ENCODE results near the gene MCC. TPM values are rescaled to one million over a fixed set of nuclear protein-coding genes. Genes with fewer than 3 reads are reported as not detected.

Gene MCC
- total RNA-seq, 4 donors from 2014 or later, result 1.2 to 133 (median 8.5) TPM

GRCh38 chr5:113031104-113031503 lies 457.1 kb downstream of the MCC start:
- no peak for DNase-seq
- Histone ChIP-seq H3K9me3 (no peaks in the 10 kb centered on the region), H3K4me1 (no peaks in the 10 kb centered on the region), H3K27me3 (no peaks in the 10 kb centered on the region), H3K36me3 (peaks cover 0 to 25% (median 0%) of the 10 kb centered on the region in 3 donors), H3K4me3 (no peak overlapping the region), H3K27ac (no peak overlapping the region)
- TF ChIP-seq POLR2A (IDR thresholded peaks at IDR 0.05) (no peak), CTCF (IDR thresholded peaks at IDR 0.05) (no peak)

- no peaks in the 10 kb centered on the region for H3K9me3 ChIP-seq
- TF ChIP-seq CTCF (IDR thresholded peaks at IDR 0.05) (no peak), POLR2A (IDR thresholded peaks at IDR 0.05) (no peak)
Observed at GRCh38 chr5:113029614-113030013, 458.6 kb downstream of the MCC start.

GRCh38 chr5:113027431-113027830 lies 460.8 kb downstream of the MCC start:
- Histone ChIP-seq H3K27ac (no peak overlapping the region), H3K9me3 (no peaks in the 10 kb centered on the region), H3K36me3 (peaks cover 0 to 28% (median 0%) of the 10 kb centered on the region in 3 donors), H3K27me3 (no peaks in the 10 kb centered on the region), H3K4me1 (no peaks in the 10 kb centered on the region), H3K4me3 (no peak overlapping the region)
- TF ChIP-seq CTCF (IDR thresholded peaks at IDR 0.05), result no peak
- TF ChIP-seq POLR2A (IDR thresholded peaks at IDR 0.05), result no peak
- DNase-seq, result no peak

More at GRCh38 chr5:113029614-113030013, 458.6 kb downstream of the MCC start:
- no peak overlapping the region for H3K4me3 ChIP-seq
- no peaks in the 10 kb centered on the region for H3K27me3 ChIP-seq
- peaks cover 0 to 28% (median 0%) of the 10 kb centered on the region in 3 donors for H3K36me3 ChIP-seq
- DNase-seq, result no peak
- no peaks in the 10 kb centered on the region for H3K4me1 ChIP-seq
- no peak overlapping the region for H3K27ac ChIP-seq

GRCh38 chr5:113027015-113027414 lies 461.2 kb downstream of the MCC start:
- Histone ChIP-seq H3K36me3 (peaks cover 0 to 28% (median 0%) of the 10 kb centered on the region in 3 donors), H3K9me3 (no peaks in the 10 kb centered on the region), H3K4me1 (no peaks in the 10 kb centered on the region), H3K27ac (no peak overlapping the region), H3K4me3 (no peak overlapping the region), H3K27me3 (no peaks in the 10 kb centered on the region)
- no peak for DNase-seq
- TF ChIP-seq POLR2A (IDR thresholded peaks at IDR 0.05) (no peak), CTCF (IDR thresholded peaks at IDR 0.05) (no peak)

- H3K27ac ChIP-seq, result no peak overlapping the region
- peaks cover 0 to 28% (median 0%) of the 10 kb centered on the region in 3 donors for H3K36me3 ChIP-seq
- H3K27me3 ChIP-seq, result no peaks in the 10 kb centered on the region
- no peaks in the 10 kb centered on the region for H3K9me3 ChIP-seq
- DNase-seq, result no peak
- no peak for TF ChIP-seq CTCF (IDR thresholded peaks at IDR 0.05)
- no peak for TF ChIP-seq POLR2A (IDR thresholded peaks at IDR 0.05)
- H3K4me3 ChIP-seq, result no peak overlapping the region
- H3K4me1 ChIP-seq, result no peaks in the 10 kb centered on the region
Observed at GRCh38 chr5:113026211-113026610, 462.0 kb downstream of the MCC start.

GRCh38 chr5:113025596-113025995 lies 462.7 kb downstream of the MCC start:
- H3K4me1 ChIP-seq, result no peaks in the 10 kb centered on the region
- peaks cover 0 to 28% (median 0%) of the 10 kb centered on the region in 3 donors for H3K36me3 ChIP-seq
- H3K27me3 ChIP-seq, result no peaks in the 10 kb centered on the region
- no peak for TF ChIP-seq CTCF (IDR thresholded peaks at IDR 0.05)
- no peak for TF ChIP-seq POLR2A (IDR thresholded peaks at IDR 0.05)
- no peaks in the 10 kb centered on the region for H3K9me3 ChIP-seq
- H3K4me3 ChIP-seq, result no peak overlapping the region
- H3K27ac ChIP-seq, result no peak overlapping the region
- DNase-seq, result no peak
